ENCODE results near the gene FKBP1A.

The FKBP1A gene

DNA sequence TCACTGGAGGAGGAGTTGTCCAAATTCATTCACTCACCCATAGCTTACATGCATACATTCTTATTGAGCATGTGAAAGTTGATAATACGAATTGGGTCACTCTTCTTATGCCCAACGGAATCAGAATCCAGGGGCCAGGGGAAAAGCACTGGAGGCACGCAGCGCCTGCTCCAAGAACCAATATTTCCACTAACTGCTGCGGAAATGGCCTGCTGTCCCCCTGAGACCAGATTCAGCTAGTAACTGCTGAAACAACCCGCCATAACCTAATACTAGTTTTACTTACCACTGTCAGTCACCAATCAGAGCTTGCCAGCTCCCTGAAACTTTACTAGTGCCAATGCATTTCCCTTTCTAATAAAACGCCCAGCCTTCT is 641 bp upstream of the FKBP1A start:
- Histone ChIP-seq H3K4me3 (ENCODE audit: low read depth, low read length) (peak overlapping the region; percentile 85), H3K27me3 (ENCODE audit: control insufficient read depth, insufficient read depth, low read length) (peaks cover 12% of the 10 kb centered on the region), H3K9ac (ENCODE audit: low read depth, low read length) (no peak overlapping the region), H3K9me3 (ENCODE audit: control insufficient read depth, insufficient read depth, low read length) (no peaks in the 10 kb centered on the region), H3K36me3 (ENCODE audit: control insufficient read depth, insufficient read depth, low read length) (no peaks in the 10 kb centered on the region), H3K4me1 (ENCODE audit: control insufficient read depth, insufficient read depth, low read length) (peaks cover 10% of the 10 kb centered on the region)

DNA sequence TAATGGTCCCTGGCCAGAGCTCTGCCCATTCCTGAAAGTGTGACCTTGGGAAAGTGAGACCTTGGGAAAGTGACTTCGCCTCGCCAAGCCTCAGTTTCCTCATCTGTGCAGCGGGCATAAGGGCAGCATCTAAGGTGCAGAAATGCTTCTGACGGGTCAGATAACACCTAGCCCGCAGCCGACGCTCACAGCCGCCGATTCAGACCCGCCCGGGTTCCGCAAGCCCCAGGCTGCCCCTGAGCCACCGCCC is 486 bp downstream of the FKBP1A start:
- H3K9ac ChIP-seq (ENCODE audit: low read depth, low read length), result peak overlapping the region; percentile 71
- peaks cover 13% of the 10 kb centered on the region for H3K4me1 ChIP-seq (ENCODE audit: control insufficient read depth, insufficient read depth, low read length)
- no peaks in the 10 kb centered on the region for H3K9me3 ChIP-seq (ENCODE audit: control insufficient read depth, insufficient read depth, low read length)
- no peaks in the 10 kb centered on the region for H3K36me3 ChIP-seq (ENCODE audit: control insufficient read depth, insufficient read depth, low read length)
- peak overlapping the region; percentile 85 for H3K4me3 ChIP-seq (ENCODE audit: low read depth, low read length)
- H3K27me3 ChIP-seq (ENCODE audit: control insufficient read depth, insufficient read depth, low read length), result peaks cover 12% of the 10 kb centered on the region

GRCh38 chr20:1391640-1392442 is 1.0 kb downstream of the FKBP1A start:
- Histone ChIP-seq H3K27me3 (ENCODE audit: control insufficient read depth, insufficient read depth, low read length) (peaks cover 9% of the 10 kb centered on the region), H3K4me3 (ENCODE audit: low read depth, low read length) (peak overlapping the region; percentile 85), H3K9ac (ENCODE audit: low read depth, low read length) (peak overlapping the region; percentile 71), H3K4me1 (ENCODE audit: control insufficient read depth, insufficient read depth, low read length) (peaks cover 13% of the 10 kb centered on the region), H3K9me3 (ENCODE audit: control insufficient read depth, insufficient read depth, low read length) (no peaks in the 10 kb centered on the region), H3K36me3 (ENCODE audit: control insufficient read depth, insufficient read depth, low read length) (no peaks in the 10 kb centered on the region)

- Histone ChIP-seq H3K9me3 (ENCODE audit: control insufficient read depth, insufficient read depth, low read length) (no peaks in the 10 kb centered on the region), H3K27me3 (ENCODE audit: control insufficient read depth, insufficient read depth, low read length) (peaks cover 3% of the 10 kb centered on the region), H3K9ac (ENCODE audit: low read depth, low read length) (peak overlapping the region; percentile 26), H3K4me1 (ENCODE audit: control insufficient read depth, insufficient read depth, low read length) (peaks cover 13% of the 10 kb centered on the region), H3K36me3 (ENCODE audit: control insufficient read depth, insufficient read depth, low read length) (no peaks in the 10 kb centered on the region), H3K4me3 (ENCODE audit: low read depth, low read length) (peak overlapping the region; percentile 85)
Measured at GRCh38 chr20:1390581-1391403, 2.1 kb downstream of the FKBP1A start.

GRCh38 chr20:1389703-1390580 is 2.9 kb downstream of the FKBP1A start:
- peak overlapping the region; percentile 1 for H3K4me3 ChIP-seq (ENCODE audit: low read depth, low read length)
- H3K9ac ChIP-seq (ENCODE audit: low read depth, low read length), result no peak overlapping the region

GRCh38 chr20:1388741-1389483 is 3.9 kb downstream of the FKBP1A start:
- Histone ChIP-seq H3K9ac (ENCODE audit: low read depth, low read length) (no peak overlapping the region), H3K4me3 (ENCODE audit: low read depth, low read length) (no peak overlapping the region), H3K4me1 (ENCODE audit: control insufficient read depth, insufficient read depth, low read length) (peaks cover 13% of the 10 kb centered on the region), H3K27me3 (ENCODE audit: control insufficient read depth, insufficient read depth, low read length) (no peaks in the 10 kb centered on the region), H3K9me3 (ENCODE audit: control insufficient read depth, insufficient read depth, low read length) (no peaks in the 10 kb centered on the region), H3K36me3 (ENCODE audit: control insufficient read depth, insufficient read depth, low read length) (no peaks in the 10 kb centered on the region)

More at GRCh38 chr20:1389703-1390580, 2.9 kb downstream of the FKBP1A start:
- H3K4me1 ChIP-seq (ENCODE audit: control insufficient read depth, insufficient read depth, low read length), result peaks cover 13% of the 10 kb centered on the region
- no peaks in the 10 kb centered on the region for H3K9me3 ChIP-seq (ENCODE audit: control insufficient read depth, insufficient read depth, low read length)
- no peaks in the 10 kb centered on the region for H3K36me3 ChIP-seq (ENCODE audit: control insufficient read depth, insufficient read depth, low read length)
- no peaks in the 10 kb centered on the region for H3K27me3 ChIP-seq (ENCODE audit: control insufficient read depth, insufficient read depth, low read length)

- H3K9me3 ChIP-seq (ENCODE audit: control insufficient read depth, insufficient read depth, low read length), result no peaks in the 10 kb centered on the region
- H3K4me1 ChIP-seq (ENCODE audit: control insufficient read depth, insufficient read depth, low read length), result peaks cover 13% of the 10 kb centered on the region
- H3K4me3 ChIP-seq (ENCODE audit: low read depth, low read length), result no peak overlapping the region
- no peaks in the 10 kb centered on the region for H3K36me3 ChIP-seq (ENCODE audit: control insufficient read depth, insufficient read depth, low read length)
- H3K9ac ChIP-seq (ENCODE audit: low read depth, low read length), result no peak overlapping the region
- no peaks in the 10 kb centered on the region for H3K27me3 ChIP-seq (ENCODE audit: control insufficient read depth, insufficient read depth, low read length)
Measured at GRCh38 chr20:1388253-1388652, 4.6 kb downstream of the FKBP1A start.

DNA sequence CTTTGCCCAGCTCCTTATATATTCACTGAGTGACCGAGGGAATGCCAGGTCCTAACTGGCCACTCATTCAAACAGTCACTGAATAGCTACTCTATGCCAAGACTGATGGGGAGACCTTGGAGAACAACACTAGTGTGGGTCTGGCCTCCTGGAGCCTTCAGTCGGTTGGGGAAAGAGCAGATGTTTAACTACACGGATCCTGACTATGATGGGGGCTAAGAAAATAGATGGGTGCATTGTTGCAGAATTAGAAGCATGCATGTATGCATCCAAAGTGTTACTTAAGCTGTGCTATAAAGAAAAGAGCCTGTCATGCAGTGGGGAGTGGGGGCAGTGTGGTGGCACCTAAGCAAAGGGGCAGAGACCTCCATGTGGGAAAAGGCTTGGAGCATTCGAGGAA is 6.5 kb downstream of the FKBP1A start:
- Histone ChIP-seq H3K9me3 (ENCODE audit: control insufficient read depth, insufficient read depth, low read length) (no peaks in the 10 kb centered on the region), H3K9ac (ENCODE audit: low read depth, low read length) (no peak overlapping the region), H3K36me3 (ENCODE audit: control insufficient read depth, insufficient read depth, low read length) (no peaks in the 10 kb centered on the region), H3K27me3 (ENCODE audit: control insufficient read depth, insufficient read depth, low read length) (no peaks in the 10 kb centered on the region), H3K4me1 (ENCODE audit: control insufficient read depth, insufficient read depth, low read length) (peaks cover 10% of the 10 kb centered on the region), H3K4me3 (ENCODE audit: low read depth, low read length) (no peak overlapping the region)

- H3K27me3 ChIP-seq (ENCODE audit: control insufficient read depth, insufficient read depth, low read length), result no peaks in the 10 kb centered on the region
- H3K4me3 ChIP-seq (ENCODE audit: low read depth, low read length), result no peak overlapping the region
- H3K9ac ChIP-seq (ENCODE audit: low read depth, low read length), result no peak overlapping the region
- peaks cover 7% of the 10 kb centered on the region for H3K4me1 ChIP-seq (ENCODE audit: control insufficient read depth, insufficient read depth, low read length)
- no peaks in the 10 kb centered on the region for H3K36me3 ChIP-seq (ENCODE audit: control insufficient read depth, insufficient read depth, low read length)
- H3K9me3 ChIP-seq (ENCODE audit: control insufficient read depth, insufficient read depth, low read length), result no peaks in the 10 kb centered on the region
Measured at GRCh38 chr20:1383623-1384404, 9.0 kb downstream of the FKBP1A start.

DNA sequence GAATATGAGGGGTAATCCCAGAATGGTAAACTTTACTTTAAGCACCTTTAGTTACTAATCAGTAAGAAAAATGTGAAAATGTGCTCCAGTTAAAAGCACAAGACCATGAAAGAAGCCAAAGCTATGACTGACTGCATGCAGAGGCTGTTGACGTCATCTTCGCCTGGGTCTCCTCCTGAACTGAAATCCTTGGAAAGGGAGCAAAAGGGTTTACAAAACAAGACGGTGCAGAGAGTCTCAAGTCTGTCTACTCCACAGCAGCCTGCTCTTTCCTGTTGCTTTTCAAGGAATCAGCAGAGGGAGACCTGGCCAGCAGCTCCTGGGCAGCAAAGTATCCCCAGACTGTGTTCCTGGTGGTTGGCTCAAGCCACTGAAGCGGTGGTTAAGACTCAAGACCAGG is 10.2 kb downstream of the FKBP1A start:
- no peaks in the 10 kb centered on the region for H3K27me3 ChIP-seq (ENCODE audit: control insufficient read depth, insufficient read depth, low read length)
- no peak overlapping the region for H3K4me3 ChIP-seq (ENCODE audit: low read depth, low read length)
- no peaks in the 10 kb centered on the region for H3K9me3 ChIP-seq (ENCODE audit: control insufficient read depth, insufficient read depth, low read length)
- no peaks in the 10 kb centered on the region for H3K36me3 ChIP-seq (ENCODE audit: control insufficient read depth, insufficient read depth, low read length)
- H3K4me1 ChIP-seq (ENCODE audit: control insufficient read depth, insufficient read depth, low read length), result peaks cover 8% of the 10 kb centered on the region
- no peak overlapping the region for H3K9ac ChIP-seq (ENCODE audit: low read depth, low read length)

Data from iPS-15b (cell line).